IMR-90 (cell line): ENCODE results near the gene SLC9A9. TPM values are rescaled to one million over a fixed set of nuclear protein-coding genes. Genes with fewer than 3 reads are reported as not detected.

Source experiments
- ATAC-seq: fragments of 200-7000 bp; cut with Tn5 transposase; 2 replicates; pipeline ENCODE4 v1.9.1; 2020; ENCODE audit warnings: low read depth, mild to moderate bottlenecking, moderate library complexity
- BruUV-seq: library from RNA; stranded (reverse); fragments of 400-500 nt; replicated peaks from 2 replicates; lab custom pipeline; 2021; lab: Mats Ljungman, UMichigan
- CTCF ChIA-PET: fragments of 300-600 bp; formaldehyde crosslinking; extraction: SDS; loops from one replicate; lab custom pipeline; 2021; ENCODE audit warnings: antibody characterized with exemption; lab: Yijun Ruan, JAX
- POLR2A ChIA-PET: fragments of 300-600 bp; sonication (Branson Sonifier 250); formaldehyde crosslinking; loops from one replicate; lab custom pipeline; 2022; ENCODE audit warnings: antibody characterized with exemption; ENCODE audit not compliant: unreplicated experiment; lab: Charles Lee
- DNase-seq: peaks from one replicate; pipeline ENCODE4 v3.0.0; 2013
- H2AFZ ChIP-seq: replicated peaks from 2 replicates; pipeline ENCODE3; 2013; ENCODE audit warnings: low read length, mild to moderate bottlenecking; ENCODE audit not compliant: poor library complexity
- H2AK5ac ChIP-seq: 2 replicates; pipeline ENCODE4 v1.6.1; 2013; ENCODE audit warnings: low read depth, low read length, inconsistent platforms
- H2AK9ac ChIP-seq: replicated peaks from 2 replicates; pipeline ENCODE3; 2013; ENCODE audit warnings: mild to moderate bottlenecking, low read depth, low read length, moderate library complexity; ENCODE audit not compliant: poor library complexity
- H2BK120ac ChIP-seq: 2 replicates; pipeline ENCODE4 v1.6.1; 2013; ENCODE audit warnings: low read depth, low read length, inconsistent platforms
- H2BK15ac ChIP-seq: 3 replicates; pipeline ENCODE4 v1.6.1; 2013; ENCODE audit warnings: low read depth, low read length, inconsistent platforms
- H2BK20ac ChIP-seq: 2 replicates; pipeline ENCODE4 v1.6.1; 2013; ENCODE audit warnings: low read depth, mild to moderate bottlenecking, inconsistent platforms, low read length, moderate library complexity
- H2BK5ac ChIP-seq: 2 replicates; pipeline ENCODE4 v1.6.1; 2013; ENCODE audit warnings: mild to moderate bottlenecking, low read depth, low read length, inconsistent platforms; ENCODE audit not compliant: poor library complexity, severe bottlenecking
- H3K14ac ChIP-seq: replicated peaks from 2 replicates; pipeline ENCODE4 v1.6.1; 2013; ENCODE audit warnings: low read depth, low read length, inconsistent platforms
- H3K18ac ChIP-seq: 2 replicates; pipeline ENCODE4 v1.6.1; 2013; ENCODE audit warnings: low read depth, low read length, control low read depth
- H3K23ac ChIP-seq: 2 replicates; pipeline ENCODE4 v1.6.1; 2013; ENCODE audit warnings: low read depth, low read length, inconsistent platforms
- H3K27ac ChIP-seq: 2 replicates; pipeline ENCODE4 v1.5.1; 2013; ENCODE audit warnings: mild to moderate bottlenecking, control low read depth, low read length; ENCODE audit not compliant: insufficient read depth
- H3K27me3 ChIP-seq: 2 replicates; pipeline ENCODE4 v1.6.1; 2013; ENCODE audit warnings: low read length; ENCODE audit not compliant: control insufficient read depth, insufficient read depth
- H3K36me3 ChIP-seq: 2 replicates; pipeline ENCODE4 v1.6.1; 2013; ENCODE audit warnings: low read length, mixed read lengths; ENCODE audit not compliant: control insufficient read depth, insufficient read depth
- H3K4ac ChIP-seq: 2 replicates; pipeline ENCODE4 v1.6.1; 2013; ENCODE audit warnings: low read depth, low read length, inconsistent platforms
- H3K4me1 ChIP-seq: 2 replicates; pipeline ENCODE4 v1.6.1; 2013; ENCODE audit warnings: low read length, mixed read lengths; ENCODE audit not compliant: control insufficient read depth, insufficient read depth
- H3K4me2 ChIP-seq: 2 replicates; pipeline ENCODE4 v1.6.1; 2013; ENCODE audit warnings: low read depth, mild to moderate bottlenecking, control low read depth, low read length, moderate library complexity
- H3K4me3 ChIP-seq: 2 replicates; pipeline ENCODE4 v1.5.1; 2013; ENCODE audit warnings: low read depth, mild to moderate bottlenecking, control low read depth, low read length, moderate library complexity; ENCODE audit not compliant: insufficient read depth
- H3K56ac ChIP-seq: 2 replicates; pipeline ENCODE4 v1.6.1; 2013; ENCODE audit warnings: low read length, inconsistent platforms; ENCODE audit not compliant: insufficient read depth; ENCODE audit errors: extremely low read depth
- H3K79me1 ChIP-seq, 2 experiments: 2 replicates each; pipeline ENCODE4 v1.6.1; 2013; ENCODE audit warnings: low read length in 2 of 2, inconsistent platforms in 1 of 2, low read depth in 1 of 2
- H3K9ac ChIP-seq: 2 replicates; pipeline ENCODE4 v1.6.1; 2013; ENCODE audit warnings: low read depth, low read length, control low read depth
- H3K9me1 ChIP-seq: 2 replicates; pipeline ENCODE4 v1.6.1; 2013; ENCODE audit warnings: low read length, inconsistent platforms; ENCODE audit not compliant: insufficient read depth
- H3K9me3 ChIP-seq: 2 replicates; pipeline ENCODE4 v1.6.1; 2013; ENCODE audit warnings: low read length; ENCODE audit not compliant: control insufficient read depth, insufficient read depth
- H4K20me1 ChIP-seq: 2 replicates; pipeline ENCODE4 v1.6.1; 2013; ENCODE audit warnings: low read length, inconsistent platforms; ENCODE audit not compliant: insufficient read depth
- H4K5ac ChIP-seq: 2 replicates; pipeline ENCODE4 v1.6.1; 2013; ENCODE audit warnings: mild to moderate bottlenecking, low read depth, low read length, control low read depth
- H4K8ac ChIP-seq, 2 experiments: 2 replicates each; pipeline ENCODE4 v1.6.1; 2013; ENCODE audit warnings: low read depth in 2 of 2, low read length in 2 of 2, control low read depth in 1 of 2, inconsistent platforms in 1 of 2
- H4K91ac ChIP-seq: 2 replicates; pipeline ENCODE4 v1.6.1; 2013; ENCODE audit warnings: low read depth, low read length, inconsistent platforms; ENCODE audit not compliant: insufficient read depth
- BHLHE40 ChIP-seq: fragments of 150-350 bp; IDR thresholded peaks from 2 replicates; pipeline ENCODE4 v1.6.1; 2016; ENCODE audit warnings: mild to moderate bottlenecking, low read depth, low read length
- CEBPB ChIP-seq: IDR thresholded peaks from 2 replicates; pipeline ENCODE4 v1.6.1; 2012; ENCODE audit warnings: low read depth, low read length, improper control_type of control experiment
- MAFK ChIP-seq: IDR thresholded peaks from 2 replicates; pipeline ENCODE4 v1.6.1; 2012; ENCODE audit warnings: low read depth, low read length, improper control_type of control experiment
- MAZ ChIP-seq: IDR thresholded peaks from 2 replicates; pipeline ENCODE4 v1.6.1; 2012; ENCODE audit warnings: low read depth, mild to moderate bottlenecking, low read length, improper control_type of control experiment, moderate library complexity, borderline replicate concordance
- MXI1 ChIP-seq: IDR thresholded peaks from 2 replicates; pipeline ENCODE4 v1.6.1; 2012; ENCODE audit warnings: low read depth, mild to moderate bottlenecking, low read length, moderate library complexity, borderline replicate concordance
- NFE2L2 ChIP-seq: fragments of 150-350 bp; IDR thresholded peaks from 2 replicates; pipeline ENCODE4 v1.6.1; 2016; ENCODE audit warnings: low read depth, mild to moderate bottlenecking, low read length
- POLR2A ChIP-seq: IDR thresholded peaks from 2 replicates; pipeline ENCODE4 v1.6.1; 2012; ENCODE audit warnings: mild to moderate bottlenecking, low read depth, low read length
- RAD21 ChIP-seq: IDR thresholded peaks from 2 replicates; pipeline ENCODE4 v1.6.1; 2012; ENCODE audit warnings: low read length, improper control_type of control experiment
- RCOR1 ChIP-seq: IDR thresholded peaks from 2 replicates; pipeline ENCODE4 v1.6.1; 2012; ENCODE audit warnings: mild to moderate bottlenecking, low read length, improper control_type of control experiment; ENCODE audit not compliant: insufficient replicate concordance
- RFX5 ChIP-seq: IDR thresholded peaks from 2 replicates; pipeline ENCODE4 v1.8.0; 2012; ENCODE audit warnings: low read depth, mild to moderate bottlenecking, low read length, moderate library complexity
- USF2 ChIP-seq: fragments of 150-350 bp; IDR thresholded peaks from 2 replicates; pipeline ENCODE4 v1.6.1; 2017; ENCODE audit warnings: mild to moderate bottlenecking, antibody characterized with exemption, low read length, low read depth
- WGBS, 2 experiments: methylation state at CpG; one replicate each; pipeline versions ENCODE4 v1.1.5 to v1.1.7; 2013; ENCODE audit warnings: missing lambda C conversion rate in 2 of 2; ENCODE audit not compliant: insufficient read length in 1 of 2; ENCODE audit errors: extremely low coverage in 2 of 2; 5-methylcytosine and 5-hydroxymethylcytosine counted together
- dilution Hi-C: fragments of 300-500 bp; cut with HindIII; formaldehyde crosslinking; loops from one replicate; pipeline ENCODE4 v1.14.3; 2018; ENCODE audit warnings: low sequenced_read_pairs; ENCODE audit not compliant: unreplicated experiment
- in situ Hi-C: fragments of 300-500 bp; cut with MboI; formaldehyde crosslinking; loops from 3 replicates; pipeline ENCODE4 v1.14.3; 2019; ENCODE audit warnings: low sequenced_read_pairs, inconsistent platforms, mixed read lengths
- intact Hi-C: fragments of 100-400 bp; cut with micrococcal nuclease; formaldehyde crosslinking; loops from 2 replicates; pipeline ENCODE4 v1.10.0; 2022
- polyA plus RNA-seq, 3 experiments: library from polyadenylated mRNA; depleted of rRNA; stranded (reverse); fragments of >200 nt; gene quantifications; 2 replicates each; pipeline ENCODE4 v1.2.3, GENCODE V29; 2012; ENCODE audit warnings: low replicate concordance in 1 of 3
- total RNA-seq: library from RNA; depleted of rRNA; stranded (reverse); fragments of >200 nt; gene quantifications from 2 replicates; pipeline ENCODE4 v1.2.3, GENCODE V29; 2012
- TF ChIP-seq, protein P1 (sequence below): fragments of 150-350 bp; IDR thresholded peaks from 2 replicates; pipeline ENCODE4 v1.6.1; 2016; ENCODE audit warnings: low read depth, mild to moderate bottlenecking, low read length, moderate library complexity, borderline replicate concordance
- TF ChIP-seq, protein P2 (sequence below): conservative IDR thresholded peaks from 2 replicates; pipeline ENCODE4 v1.5.1; 2012; ENCODE audit warnings: mild to moderate bottlenecking, low read depth, low read length, improper control_type of control experiment

SLC9A9 gene
- total and polyA plus RNA-seq, 2 of the 4 experiments (the other 2 are of a cell fraction) = 1.4 to 2.3 TPM

GRCh38 chr3:143604402-143605185 lies 243.7 kb downstream of the SLC9A9 start (continued):
- TF ChIP-seq, protein P1, sequence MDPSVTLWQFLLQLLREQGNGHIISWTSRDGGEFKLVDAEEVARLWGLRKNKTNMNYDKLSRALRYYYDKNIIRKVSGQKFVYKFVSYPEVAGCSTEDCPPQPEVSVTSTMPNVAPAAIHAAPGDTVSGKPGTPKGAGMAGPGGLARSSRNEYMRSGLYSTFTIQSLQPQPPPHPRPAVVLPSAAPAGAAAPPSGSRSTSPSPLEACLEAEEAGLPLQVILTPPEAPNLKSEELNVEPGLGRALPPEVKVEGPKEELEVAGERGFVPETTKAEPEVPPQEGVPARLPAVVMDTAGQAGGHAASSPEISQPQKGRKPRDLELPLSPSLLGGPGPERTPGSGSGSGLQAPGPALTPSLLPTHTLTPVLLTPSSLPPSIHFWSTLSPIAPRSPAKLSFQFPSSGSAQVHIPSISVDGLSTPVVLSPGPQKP = no peak

DNA sequence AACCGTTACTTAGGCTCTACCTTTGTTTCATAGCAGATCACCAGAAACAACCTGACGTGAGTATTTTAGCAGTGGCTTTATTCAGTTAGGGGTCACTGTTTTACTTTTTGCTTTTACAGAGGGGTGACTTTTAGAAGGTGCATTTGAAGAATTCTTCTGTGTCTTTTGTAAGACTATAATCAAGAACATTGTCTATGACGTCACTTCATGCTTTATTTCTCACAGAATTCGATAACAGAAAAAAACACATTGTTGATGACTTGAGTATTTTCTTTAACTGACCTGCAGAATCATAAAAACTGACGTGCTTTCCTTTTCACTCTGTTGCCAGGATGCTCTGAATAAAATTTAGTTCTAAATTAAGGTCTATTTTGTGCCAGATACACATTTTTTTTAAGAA lies 244.5 kb downstream of the SLC9A9 start:
- Histone ChIP-seq H3K9ac (no peak overlapping the region), H2BK120ac (no peak overlapping the region), H3K4me3 (no peak overlapping the region), H3K23ac (no peak overlapping the region), H3K56ac (no peak overlapping the region), H4K5ac (no peak overlapping the region), H3K18ac (no peak overlapping the region), H2AFZ (no peak overlapping the region), H4K8ac (no peak overlapping the region), H3K4me1 (no peaks in the 10 kb centered on the region; the same call in 1 of the 2 replicates), H3K79me1 (no peaks in the 10 kb centered on the region), H4K91ac (no peak overlapping the region), H2AK5ac (no peak overlapping the region), H3K9me3 (no peaks in the 10 kb centered on the region), H3K27ac (no peak overlapping the region), H3K14ac (no peak overlapping the region), H3K4ac (no peak overlapping the region), H3K27me3 (no peaks in the 10 kb centered on the region), H3K9me1 (no peaks in the 10 kb centered on the region), H4K20me1 (no peaks in the 10 kb centered on the region), H2AK9ac (no peak overlapping the region), H3K36me3 (no peaks in the 10 kb centered on the region), H3K4me2 (no peak overlapping the region), H2BK15ac (no peak overlapping the region), H2BK5ac (no peak overlapping the region), H2BK20ac (no peak overlapping the region)
- CTCF ChIA-PET = no interaction called here
- DNase-seq (no peak), ATAC-seq (no peak)
- intact Hi-C loops = no loop called here
- WGBS, 2 experiments = no CpG with 5 or more reads among the region's 5 CpGs
- POLR2A ChIA-PET = no interaction called here
- BruUV-seq = no TSS peak
- in situ Hi-C loops = no loop called here
- dilution Hi-C loops = no loop called here
- TF ChIP-seq RFX5 = no peak
- TF ChIP-seq MAFK = no peak
- TF ChIP-seq NFE2L2 = no peak
- no peak for TF ChIP-seq USF2
- no peak for TF ChIP-seq RAD21
- TF ChIP-seq, protein P2, sequence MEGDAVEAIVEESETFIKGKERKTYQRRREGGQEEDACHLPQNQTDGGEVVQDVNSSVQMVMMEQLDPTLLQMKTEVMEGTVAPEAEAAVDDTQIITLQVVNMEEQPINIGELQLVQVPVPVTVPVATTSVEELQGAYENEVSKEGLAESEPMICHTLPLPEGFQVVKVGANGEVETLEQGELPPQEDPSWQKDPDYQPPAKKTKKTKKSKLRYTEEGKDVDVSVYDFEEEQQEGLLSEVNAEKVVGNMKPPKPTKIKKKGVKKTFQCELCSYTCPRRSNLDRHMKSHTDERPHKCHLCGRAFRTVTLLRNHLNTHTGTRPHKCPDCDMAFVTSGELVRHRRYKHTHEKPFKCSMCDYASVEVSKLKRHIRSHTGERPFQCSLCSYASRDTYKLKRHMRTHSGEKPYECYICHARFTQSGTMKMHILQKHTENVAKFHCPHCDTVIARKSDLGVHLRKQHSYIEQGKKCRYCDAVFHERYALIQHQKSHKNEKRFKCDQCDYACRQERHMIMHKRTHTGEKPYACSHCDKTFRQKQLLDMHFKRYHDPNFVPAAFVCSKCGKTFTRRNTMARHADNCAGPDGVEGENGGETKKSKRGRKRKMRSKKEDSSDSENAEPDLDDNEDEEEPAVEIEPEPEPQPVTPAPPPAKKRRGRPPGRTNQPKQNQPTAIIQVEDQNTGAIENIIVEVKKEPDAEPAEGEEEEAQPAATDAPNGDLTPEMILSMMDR = no peak
- no peak for TF ChIP-seq CEBPB
- TF ChIP-seq BHLHE40 = no peak
- no peak for TF ChIP-seq MAZ
- no peak for TF ChIP-seq RCOR1
- no peak for TF ChIP-seq MXI1
- no peak for TF ChIP-seq POLR2A
